Measurements from ENCODE around the gene CD200. TPM values are rescaled to one million over a fixed set of nuclear protein-coding genes. Genes with fewer than 3 reads are reported as not detected.

The CD200 gene
- total and polyA plus RNA-seq, 2 experiments from 2014 or later = 51.9 to 65.0 TPM

DNA sequence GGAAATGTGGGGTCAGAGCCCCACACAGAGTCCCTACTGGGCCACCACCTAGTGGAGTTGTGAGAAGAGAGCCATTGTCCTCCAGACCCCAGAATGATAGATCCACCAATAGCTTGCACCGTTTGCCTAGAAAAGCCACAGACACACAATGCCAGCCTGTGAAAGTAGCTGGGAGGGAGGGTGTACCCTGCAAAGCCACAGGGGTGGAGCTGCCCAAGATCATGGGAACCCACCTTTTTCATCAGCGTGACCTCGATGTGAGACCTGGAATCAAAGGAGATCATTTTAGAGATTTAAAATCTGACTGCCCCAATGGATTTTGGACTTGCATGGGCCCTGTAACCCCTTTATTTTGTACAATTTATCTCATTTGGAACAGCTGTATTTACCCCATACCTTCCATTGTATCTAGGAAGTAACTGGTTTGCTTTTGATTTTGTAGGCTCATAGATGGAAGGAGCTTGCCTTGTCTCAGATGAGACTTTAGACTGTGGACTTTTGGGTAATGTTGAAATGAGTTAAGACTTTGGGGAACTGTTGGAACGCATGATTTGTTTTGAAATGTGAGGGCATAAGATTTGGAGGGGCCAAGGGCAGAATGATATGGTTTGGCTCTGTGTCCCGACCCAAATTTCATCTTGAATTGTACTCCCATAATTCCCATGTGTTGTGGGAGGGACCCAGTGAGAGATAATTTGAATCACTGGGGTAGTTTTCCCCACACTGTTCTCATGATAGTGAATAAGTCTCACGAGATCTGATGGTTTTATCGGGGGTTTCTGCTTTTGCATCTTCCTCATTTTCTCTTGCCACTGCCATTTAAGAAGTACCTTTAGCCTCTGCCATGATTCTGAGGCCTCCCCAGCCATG lies 49.0 kb downstream of the CD200 start:
- ATAC-seq (no peak), DNase-seq (ENCODE audit: low spot score) (no peak)
- Mint-ChIP-seq H3K9me3 (no peaks in the 10 kb centered on the region), H3K4me3 (no peak overlapping the region), H3K4me1 (peaks cover 33% of the 10 kb centered on the region), H3K27ac (no peak overlapping the region; the same call in 1 of the 2 replicates), H3K27me3 (ENCODE audit: insufficient read depth, low read depth, poor library complexity) (no peaks in the 10 kb centered on the region), H3K36me3 (ENCODE audit: low read depth) (no peaks in the 10 kb centered on the region)
- no peaks in the 10 kb centered on the region for H3K36me3 ChIP-seq (ENCODE audit: insufficient read depth)
- H4K20me1 ChIP-seq (replicated peaks; ENCODE audit: insufficient read depth) = no peaks in the 10 kb centered on the region
- no peaks in the 10 kb centered on the region for H3F3A ChIP-seq (replicated peaks; ENCODE audit: low read depth)
- H3K4me3 ChIP-seq = no peak overlapping the region
- no peak for TF ChIP-seq EZH2 (IDR thresholded peaks at IDR 0.05; ENCODE audit: low read depth, unreplicated experiment)
- TF ChIP-seq CREB1 (CRISPR knock-in tag; IDR thresholded peaks at IDR 0.05; ENCODE audit: low read depth) = no peak
- no peak for TF ChIP-seq ZNF114 (CRISPR knock-in tag; IDR thresholded peaks at IDR 0.05)
- no peak for TF ChIP-seq EZH2phosphoT487 (IDR thresholded peaks at IDR 0.05; ENCODE audit: unreplicated experiment)
- TF ChIP-seq, protein P1, sequence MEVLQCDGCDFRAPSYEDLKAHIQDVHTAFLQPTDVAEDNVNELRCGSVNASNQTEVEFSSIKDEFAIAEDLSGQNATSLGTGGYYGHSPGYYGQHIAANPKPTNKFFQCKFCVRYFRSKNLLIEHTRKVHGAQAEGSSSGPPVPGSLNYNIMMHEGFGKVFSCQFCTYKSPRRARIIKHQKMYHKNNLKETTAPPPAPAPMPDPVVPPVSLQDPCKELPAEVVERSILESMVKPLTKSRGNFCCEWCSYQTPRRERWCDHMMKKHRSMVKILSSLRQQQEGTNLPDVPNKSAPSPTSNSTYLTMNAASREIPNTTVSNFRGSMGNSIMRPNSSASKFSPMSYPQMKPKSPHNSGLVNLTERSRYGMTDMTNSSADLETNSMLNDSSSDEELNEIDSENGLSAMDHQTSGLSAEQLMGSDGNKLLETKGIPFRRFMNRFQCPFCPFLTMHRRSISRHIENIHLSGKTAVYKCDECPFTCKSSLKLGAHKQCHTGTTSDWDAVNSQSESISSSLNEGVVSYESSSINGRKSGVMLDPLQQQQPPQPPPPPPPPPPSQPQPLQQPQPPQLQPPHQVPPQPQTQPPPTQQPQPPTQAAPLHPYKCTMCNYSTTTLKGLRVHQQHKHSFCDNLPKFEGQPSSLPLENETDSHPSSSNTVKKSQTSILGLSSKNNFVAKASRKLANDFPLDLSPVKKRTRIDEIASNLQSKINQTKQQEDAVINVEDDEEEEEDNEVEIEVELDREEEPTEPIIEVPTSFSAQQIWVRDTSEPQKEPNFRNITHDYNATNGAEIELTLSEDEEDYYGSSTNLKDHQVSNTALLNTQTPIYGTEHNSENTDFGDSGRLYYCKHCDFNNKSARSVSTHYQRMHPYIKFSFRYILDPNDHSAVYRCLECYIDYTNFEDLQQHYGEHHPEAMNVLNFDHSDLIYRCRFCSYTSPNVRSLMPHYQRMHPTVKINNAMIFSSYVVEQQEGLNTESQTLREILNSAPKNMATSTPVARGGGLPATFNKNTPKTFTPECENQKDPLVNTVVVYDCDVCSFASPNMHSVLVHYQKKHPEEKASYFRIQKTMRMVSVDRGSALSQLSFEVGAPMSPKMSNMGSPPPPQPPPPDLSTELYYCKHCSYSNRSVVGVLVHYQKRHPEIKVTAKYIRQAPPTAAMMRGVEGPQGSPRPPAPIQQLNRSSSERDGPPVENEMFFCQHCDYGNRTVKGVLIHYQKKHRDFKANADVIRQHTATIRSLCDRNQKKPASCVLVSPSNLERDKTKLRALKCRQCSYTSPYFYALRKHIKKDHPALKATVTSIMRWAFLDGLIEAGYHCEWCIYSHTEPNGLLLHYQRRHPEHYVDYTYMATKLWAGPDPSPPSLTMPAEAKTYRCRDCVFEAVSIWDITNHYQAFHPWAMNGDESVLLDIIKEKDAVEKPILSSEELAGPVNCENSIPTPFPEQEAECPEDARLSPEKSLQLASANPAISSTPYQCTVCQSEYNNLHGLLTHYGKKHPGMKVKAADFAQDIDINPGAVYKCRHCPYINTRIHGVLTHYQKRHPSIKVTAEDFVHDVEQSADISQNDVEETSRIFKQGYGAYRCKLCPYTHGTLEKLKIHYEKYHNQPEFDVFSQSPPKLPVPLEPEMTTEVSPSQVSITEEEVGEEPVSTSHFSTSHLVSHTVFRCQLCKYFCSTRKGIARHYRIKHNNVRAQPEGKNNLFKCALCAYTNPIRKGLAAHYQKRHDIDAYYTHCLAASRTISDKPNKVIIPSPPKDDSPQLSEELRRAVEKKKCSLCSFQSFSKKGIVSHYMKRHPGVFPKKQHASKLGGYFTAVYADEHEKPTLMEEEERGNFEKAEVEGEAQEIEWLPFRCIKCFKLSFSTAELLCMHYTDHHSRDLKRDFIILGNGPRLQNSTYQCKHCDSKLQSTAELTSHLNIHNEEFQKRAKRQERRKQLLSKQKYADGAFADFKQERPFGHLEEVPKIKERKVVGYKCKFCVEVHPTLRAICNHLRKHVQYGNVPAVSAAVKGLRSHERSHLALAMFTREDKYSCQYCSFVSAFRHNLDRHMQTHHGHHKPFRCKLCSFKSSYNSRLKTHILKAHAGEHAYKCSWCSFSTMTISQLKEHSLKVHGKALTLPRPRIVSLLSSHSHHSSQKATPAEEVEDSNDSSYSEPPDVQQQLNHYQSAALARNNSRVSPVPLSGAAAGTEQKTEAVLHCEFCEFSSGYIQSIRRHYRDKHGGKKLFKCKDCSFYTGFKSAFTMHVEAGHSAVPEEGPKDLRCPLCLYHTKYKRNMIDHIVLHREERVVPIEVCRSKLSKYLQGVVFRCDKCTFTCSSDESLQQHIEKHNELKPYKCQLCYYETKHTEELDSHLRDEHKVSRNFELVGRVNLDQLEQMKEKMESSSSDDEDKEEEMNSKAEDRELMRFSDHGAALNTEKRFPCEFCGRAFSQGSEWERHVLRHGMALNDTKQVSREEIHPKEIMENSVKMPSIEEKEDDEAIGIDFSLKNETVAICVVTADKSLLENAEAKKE (CRISPR knock-in tag; IDR thresholded peaks at IDR 0.05) = no peak
- TF ChIP-seq POLR2AphosphoS5 (IDR thresholded peaks at IDR 0.05; ENCODE audit: low read depth) = no peak
- no peak for TF ChIP-seq STAT1 (IDR thresholded peaks at IDR 0.05; ENCODE audit: unreplicated experiment)
- TF ChIP-seq ZNF331 (CRISPR knock-in tag; IDR thresholded peaks at IDR 0.05; ENCODE audit: low read depth) = no peak
- no peak for TF ChIP-seq NANOG (IDR thresholded peaks at IDR 0.05; ENCODE audit: borderline replicate concordance)
- TF ChIP-seq, protein P2, sequence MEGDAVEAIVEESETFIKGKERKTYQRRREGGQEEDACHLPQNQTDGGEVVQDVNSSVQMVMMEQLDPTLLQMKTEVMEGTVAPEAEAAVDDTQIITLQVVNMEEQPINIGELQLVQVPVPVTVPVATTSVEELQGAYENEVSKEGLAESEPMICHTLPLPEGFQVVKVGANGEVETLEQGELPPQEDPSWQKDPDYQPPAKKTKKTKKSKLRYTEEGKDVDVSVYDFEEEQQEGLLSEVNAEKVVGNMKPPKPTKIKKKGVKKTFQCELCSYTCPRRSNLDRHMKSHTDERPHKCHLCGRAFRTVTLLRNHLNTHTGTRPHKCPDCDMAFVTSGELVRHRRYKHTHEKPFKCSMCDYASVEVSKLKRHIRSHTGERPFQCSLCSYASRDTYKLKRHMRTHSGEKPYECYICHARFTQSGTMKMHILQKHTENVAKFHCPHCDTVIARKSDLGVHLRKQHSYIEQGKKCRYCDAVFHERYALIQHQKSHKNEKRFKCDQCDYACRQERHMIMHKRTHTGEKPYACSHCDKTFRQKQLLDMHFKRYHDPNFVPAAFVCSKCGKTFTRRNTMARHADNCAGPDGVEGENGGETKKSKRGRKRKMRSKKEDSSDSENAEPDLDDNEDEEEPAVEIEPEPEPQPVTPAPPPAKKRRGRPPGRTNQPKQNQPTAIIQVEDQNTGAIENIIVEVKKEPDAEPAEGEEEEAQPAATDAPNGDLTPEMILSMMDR (conservative IDR thresholded peaks at IDR 0.05; ENCODE audit: low read depth in 2 of 2) = no peak
- no peak for TF ChIP-seq JUNB (IDR thresholded peaks at IDR 0.05; ENCODE audit: unreplicated experiment)
- TF ChIP-seq, protein P3, sequence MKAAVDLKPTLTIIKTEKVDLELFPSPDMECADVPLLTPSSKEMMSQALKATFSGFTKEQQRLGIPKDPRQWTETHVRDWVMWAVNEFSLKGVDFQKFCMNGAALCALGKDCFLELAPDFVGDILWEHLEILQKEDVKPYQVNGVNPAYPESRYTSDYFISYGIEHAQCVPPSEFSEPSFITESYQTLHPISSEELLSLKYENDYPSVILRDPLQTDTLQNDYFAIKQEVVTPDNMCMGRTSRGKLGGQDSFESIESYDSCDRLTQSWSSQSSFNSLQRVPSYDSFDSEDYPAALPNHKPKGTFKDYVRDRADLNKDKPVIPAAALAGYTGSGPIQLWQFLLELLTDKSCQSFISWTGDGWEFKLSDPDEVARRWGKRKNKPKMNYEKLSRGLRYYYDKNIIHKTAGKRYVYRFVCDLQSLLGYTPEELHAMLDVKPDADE (IDR thresholded peaks at IDR 0.05) = no peak
- TF ChIP-seq, protein P4, sequence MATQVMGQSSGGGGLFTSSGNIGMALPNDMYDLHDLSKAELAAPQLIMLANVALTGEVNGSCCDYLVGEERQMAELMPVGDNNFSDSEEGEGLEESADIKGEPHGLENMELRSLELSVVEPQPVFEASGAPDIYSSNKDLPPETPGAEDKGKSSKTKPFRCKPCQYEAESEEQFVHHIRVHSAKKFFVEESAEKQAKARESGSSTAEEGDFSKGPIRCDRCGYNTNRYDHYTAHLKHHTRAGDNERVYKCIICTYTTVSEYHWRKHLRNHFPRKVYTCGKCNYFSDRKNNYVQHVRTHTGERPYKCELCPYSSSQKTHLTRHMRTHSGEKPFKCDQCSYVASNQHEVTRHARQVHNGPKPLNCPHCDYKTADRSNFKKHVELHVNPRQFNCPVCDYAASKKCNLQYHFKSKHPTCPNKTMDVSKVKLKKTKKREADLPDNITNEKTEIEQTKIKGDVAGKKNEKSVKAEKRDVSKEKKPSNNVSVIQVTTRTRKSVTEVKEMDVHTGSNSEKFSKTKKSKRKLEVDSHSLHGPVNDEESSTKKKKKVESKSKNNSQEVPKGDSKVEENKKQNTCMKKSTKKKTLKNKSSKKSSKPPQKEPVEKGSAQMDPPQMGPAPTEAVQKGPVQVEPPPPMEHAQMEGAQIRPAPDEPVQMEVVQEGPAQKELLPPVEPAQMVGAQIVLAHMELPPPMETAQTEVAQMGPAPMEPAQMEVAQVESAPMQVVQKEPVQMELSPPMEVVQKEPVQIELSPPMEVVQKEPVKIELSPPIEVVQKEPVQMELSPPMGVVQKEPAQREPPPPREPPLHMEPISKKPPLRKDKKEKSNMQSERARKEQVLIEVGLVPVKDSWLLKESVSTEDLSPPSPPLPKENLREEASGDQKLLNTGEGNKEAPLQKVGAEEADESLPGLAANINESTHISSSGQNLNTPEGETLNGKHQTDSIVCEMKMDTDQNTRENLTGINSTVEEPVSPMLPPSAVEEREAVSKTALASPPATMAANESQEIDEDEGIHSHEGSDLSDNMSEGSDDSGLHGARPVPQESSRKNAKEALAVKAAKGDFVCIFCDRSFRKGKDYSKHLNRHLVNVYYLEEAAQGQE (IDR thresholded peaks at IDR 0.05; ENCODE audit: unreplicated experiment) = no peak
- H3K27me3 ChIP-seq (ENCODE audit: insufficient read depth) = no peaks in the 10 kb centered on the region
- no peak overlapping the region for H3K4me2 ChIP-seq
- no peaks in the 10 kb centered on the region for H3K79me2 ChIP-seq (replicated peaks; ENCODE audit: insufficient read depth)
- peak overlapping the region; percentile 72; the same call in 1 of the 2 replicates for H2AFZ ChIP-seq
- peaks cover 43% of the 10 kb centered on the region for H3K4me1 ChIP-seq (ENCODE audit: insufficient read depth)
- H3K27ac ChIP-seq (ENCODE audit: low read depth) = no peak overlapping the region
- H3K9me2 ChIP-seq (ENCODE audit: insufficient read depth) = peaks cover 12% of the 10 kb centered on the region
